ENCODE results near the gene FSIP1. TPM values are rescaled to one million over a fixed set of nuclear protein-coding genes. Genes with fewer than 3 reads are reported as not detected.

FSIP1 gene
- total RNA-seq, 8 experiments from 2014 or later: 0.77 to 10.0 (median 3.5) TPM

- WGBS, 10 experiments: 80 to 100% (median 85%) methylated on average over 1 to 7 of the region's 13 CpGs; no CpG with 5 or more reads in 1 of the 10 experiments
These were observed 194.0 kb downstream of the FSIP1 start for GRCh38 chr15:39588531-39589192.

DNA sequence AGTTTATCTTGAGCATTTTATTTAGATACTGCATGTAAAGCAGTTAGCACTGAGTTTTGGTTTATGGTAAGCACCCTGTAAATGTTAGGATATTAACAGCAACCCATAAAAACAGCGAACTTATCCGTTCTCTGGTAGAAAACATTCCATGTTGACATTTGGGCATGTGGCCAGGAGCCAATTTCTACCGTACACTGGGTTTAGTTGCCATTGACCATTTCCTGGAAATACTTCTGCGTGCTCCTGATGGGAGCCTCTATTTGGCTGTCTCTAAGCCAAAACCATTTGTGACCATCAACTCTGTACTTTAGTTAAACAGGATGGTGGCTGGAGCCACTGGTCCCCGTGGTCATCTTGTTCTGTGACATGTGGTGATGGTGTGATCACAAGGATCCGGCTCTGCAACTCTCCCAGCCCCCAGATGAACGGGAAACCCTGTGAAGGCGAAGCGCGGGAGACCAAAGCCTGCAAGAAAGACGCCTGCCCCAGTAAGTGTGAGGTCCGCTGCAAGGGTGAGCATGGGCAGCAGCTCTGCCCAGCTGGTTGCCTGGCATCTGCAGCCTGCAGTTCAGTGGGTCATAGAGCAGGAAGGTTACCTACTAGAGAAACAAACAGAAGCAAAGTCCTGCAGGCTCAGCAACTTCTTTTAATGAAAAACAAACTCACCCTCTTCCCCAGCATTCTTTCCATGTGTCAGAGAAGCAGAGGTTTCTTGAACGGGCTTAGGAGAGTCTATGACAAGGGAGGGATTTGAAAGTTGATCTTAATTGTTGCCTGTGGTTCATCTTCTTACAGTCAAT, 194.7 kb downstream of the FSIP1 start:
- in situ Hi-C loops (cut with MboI; ENCODE audit: low pct_unique_long_range_greater_than_20kb in 2 of 9, low sequenced_read_pairs in 9 of 9, unreplicated experiment in 9 of 9): loop anchor here in 4 of 9 experiments (10.0 to 25.0 kb wide), 5 partner anchors 174 to 876 kb away; no protein-coding TSS in a partner anchor

More at GRCh38 chr15:39588531-39589192, 194.0 kb downstream of the FSIP1 start:
- H3K27ac ChIP-seq: no peak overlapping the region
- no peak for ATAC-seq (replicated peaks in 6 of 8)
- H3K4me1 ChIP-seq (replicated peaks in 1 of 2): peaks cover 11 to 14% of the 10 kb centered on the region in 2 donors
- H3K4me3 ChIP-seq: no peak overlapping the region
- in situ Hi-C loops (cut with MboI; ENCODE audit: low pct_unique_long_range_greater_than_20kb in 2 of 9, low sequenced_read_pairs in 9 of 9, unreplicated experiment in 9 of 9): loop anchor here in 4 of 9 experiments (10.0 to 25.0 kb wide), 5 partner anchors 174 to 876 kb away; no protein-coding TSS in a partner anchor

DNA sequence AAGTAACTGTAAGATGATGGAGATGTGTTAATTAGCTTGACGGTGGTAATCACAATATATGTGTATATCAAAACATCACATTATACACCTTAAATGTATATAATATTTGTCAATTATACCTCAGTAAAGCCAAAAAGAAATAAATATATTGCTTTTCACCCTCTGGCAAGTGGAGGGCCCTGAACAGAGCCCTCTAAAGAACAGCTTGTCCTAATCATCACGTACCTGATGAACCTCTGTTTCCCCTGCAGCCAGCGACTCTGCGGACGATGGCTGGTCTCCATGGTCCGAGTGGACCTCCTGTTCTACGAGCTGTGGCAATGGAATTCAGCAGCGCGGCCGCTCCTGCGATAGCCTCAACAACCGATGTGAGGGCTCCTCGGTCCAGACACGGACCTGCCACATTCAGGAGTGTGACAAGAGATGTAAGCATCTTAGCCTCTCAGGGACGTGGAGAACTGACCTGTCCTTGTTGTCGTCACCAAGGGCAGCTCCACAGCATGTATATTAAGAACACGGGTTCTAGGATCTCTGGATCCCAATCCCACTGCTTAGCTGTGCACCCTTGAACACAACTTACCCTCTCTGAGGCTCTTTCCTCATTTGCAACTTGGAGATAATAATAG, 195.4 kb downstream of the FSIP1 start:
- H3K4me3 ChIP-seq: no peak overlapping the region
- WGBS, 10 experiments: 40 to 95% (median 94%) methylated on average over 1 to 15 of the region's 17 CpGs; no CpG with 5 or more reads in 1 of the 10 experiments
- ATAC-seq (replicated peaks in 6 of 8): no peak
- H3K27ac ChIP-seq: no peak overlapping the region
- in situ Hi-C loops (cut with MboI; ENCODE audit: low pct_unique_long_range_greater_than_20kb in 2 of 9, low sequenced_read_pairs in 9 of 9, unreplicated experiment in 9 of 9): loop anchor here in 4 of 9 experiments (10.0 to 25.0 kb wide), 5 partner anchors 175 to 875 kb away; no protein-coding TSS in a partner anchor
- H3K4me1 ChIP-seq (replicated peaks in 1 of 2): peaks cover 11 to 14% of the 10 kb centered on the region in 2 donors

More for the DNA sequence above, 194.7 kb downstream of the FSIP1 start:
- 20 to 100% (median 80%) methylated on average over 2 to 6 of the region's 13 CpGs; no CpG with 5 or more reads in 1 of the 10 experiments for WGBS, 10 experiments
- Histone ChIP-seq H3K27ac (no peak overlapping the region), H3K4me3 (no peak overlapping the region), H3K4me1 (replicated peaks in 1 of 2) (peaks cover 11 to 14% of the 10 kb centered on the region in 2 donors)
- ATAC-seq (replicated peaks in 6 of 8): no peak

DNA sequence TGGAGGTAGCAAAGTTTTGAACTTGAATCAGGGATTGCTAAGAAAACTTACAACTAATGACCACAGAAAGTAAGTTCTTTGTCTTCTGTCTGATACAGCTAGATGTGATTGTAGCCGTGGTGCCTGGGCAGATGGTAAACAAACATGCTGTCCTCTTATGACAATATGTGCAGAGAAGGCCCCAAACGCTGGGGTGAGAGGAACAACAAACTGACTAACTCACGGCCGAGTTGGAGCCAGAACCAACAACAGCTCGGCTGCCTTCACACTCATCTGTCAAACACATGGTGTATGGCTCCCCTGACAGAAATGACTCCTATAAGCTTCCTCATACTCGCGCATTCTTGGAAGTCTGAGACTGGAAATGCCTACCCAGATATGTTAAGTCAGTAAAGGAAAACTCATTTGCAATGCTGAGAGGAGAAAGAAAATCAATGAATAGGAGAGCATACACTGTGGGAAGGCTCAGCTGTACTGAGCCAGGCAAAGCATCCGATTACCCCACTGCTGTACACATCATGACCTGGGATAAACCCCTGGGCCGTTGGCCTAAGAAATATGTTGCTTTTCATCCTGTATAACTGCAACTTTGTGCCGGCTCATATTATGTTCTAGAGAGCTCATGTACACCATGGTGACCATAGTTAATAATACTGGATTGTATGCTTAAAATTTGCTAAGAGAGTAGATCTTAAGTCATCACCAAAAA, 196.1 kb downstream of the FSIP1 start:
- ATAC-seq (replicated peaks in 6 of 8): peak; percentile 40 to 93 (median 82)
- WGBS, 10 experiments: 0 to 87% (median 58%) methylated on average over 1 to 7 of the region's 10 CpGs; no CpG with 5 or more reads in 3 of the 10 experiments
- in situ Hi-C loops (cut with MboI; ENCODE audit: low pct_unique_long_range_greater_than_20kb in 2 of 9, low sequenced_read_pairs in 9 of 9, unreplicated experiment in 9 of 9): loop anchor here in 4 of 9 experiments (10.0 to 25.0 kb wide), 5 partner anchors 176 to 874 kb away; no protein-coding TSS in a partner anchor
- Histone ChIP-seq H3K4me1 (replicated peaks in 1 of 2) (peaks cover 11 to 14% of the 10 kb centered on the region in 2 donors), H3K4me3 (no peak overlapping the region), H3K27ac (no peak overlapping the region)

DNA sequence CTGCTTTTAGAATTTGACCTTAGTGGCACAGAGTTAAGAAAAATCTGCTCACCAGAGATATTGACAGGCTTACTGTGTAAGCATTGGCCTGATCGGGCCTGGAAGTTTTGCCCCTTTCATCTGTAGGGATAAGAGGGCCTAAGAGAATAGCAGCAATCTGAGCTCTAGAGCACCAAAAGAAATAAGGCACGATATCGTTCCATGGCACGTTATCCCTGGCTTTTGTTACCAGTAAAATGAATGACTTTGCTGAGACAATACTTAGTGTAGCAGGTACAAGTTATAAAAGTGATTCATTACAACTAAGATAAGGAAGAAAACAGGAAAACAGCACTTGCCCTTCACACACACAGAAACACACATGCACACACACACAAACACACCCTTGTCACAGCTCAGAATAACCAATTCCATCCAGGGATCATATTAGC, 196.8 kb downstream of the FSIP1 start:
- WGBS, 10 experiments: 22 to 100% (median 82%) methylated on average over 1 to 4 of the region's 4 CpGs; no CpG with 5 or more reads in 1 of the 10 experiments
- ATAC-seq (replicated peaks in 6 of 8): no peak
- Histone ChIP-seq H3K27ac (no peak overlapping the region), H3K4me1 (replicated peaks in 1 of 2) (peaks cover 11 to 14% of the 10 kb centered on the region in 2 donors), H3K4me3 (no peak overlapping the region)
- in situ Hi-C loops (cut with MboI; ENCODE audit: low pct_unique_long_range_greater_than_20kb in 2 of 9, low sequenced_read_pairs in 9 of 9, unreplicated experiment in 9 of 9): loop anchor here in 4 of 9 experiments (10.0 to 25.0 kb wide), 5 partner anchors 176 to 874 kb away; no protein-coding TSS in a partner anchor

DNA sequence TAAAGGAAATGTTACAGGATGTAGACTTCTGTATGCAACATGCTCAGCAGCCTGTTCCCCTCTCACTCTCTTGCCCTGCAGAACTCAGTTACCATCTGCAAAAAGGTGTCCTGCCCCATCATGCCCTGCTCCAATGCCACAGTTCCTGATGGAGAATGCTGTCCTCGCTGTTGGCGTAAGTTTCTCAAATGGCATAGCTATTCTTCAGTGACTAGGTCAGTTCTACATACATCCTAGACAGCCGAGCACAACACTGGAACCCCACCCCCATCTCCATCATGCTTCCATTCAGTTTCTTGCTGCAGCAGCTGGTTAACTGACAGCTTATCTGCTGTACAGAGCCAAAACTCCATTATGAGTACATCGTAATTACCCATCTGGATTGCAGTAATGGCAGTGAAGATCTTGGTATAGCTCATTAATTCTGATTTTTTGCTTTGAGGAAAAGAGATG, 197.2 kb downstream of the FSIP1 start:
- peaks cover 11 to 14% of the 10 kb centered on the region in 2 donors for H3K4me1 ChIP-seq (replicated peaks in 1 of 2)
- ATAC-seq (replicated peaks in 6 of 8): no peak
- 38 to 100% (median 89%) methylated on average over 1 to 4 of the region's 4 CpGs; no CpG with 5 or more reads in 2 of the 10 experiments for WGBS, 10 experiments
- H3K4me3 ChIP-seq: no peak overlapping the region
- H3K27ac ChIP-seq: no peak overlapping the region
- in situ Hi-C loops (cut with MboI; ENCODE audit: low pct_unique_long_range_greater_than_20kb in 2 of 9, low sequenced_read_pairs in 9 of 9, unreplicated experiment in 9 of 9): loop anchor here in 4 of 9 experiments (10.0 to 25.0 kb wide), 5 partner anchors 177 to 873 kb away; no protein-coding TSS in a partner anchor

GRCh38 chr15:39584662-39585388, 197.8 kb downstream of the FSIP1 start:
- peaks cover 11 to 14% of the 10 kb centered on the region in 2 donors for H3K4me1 ChIP-seq (replicated peaks in 1 of 2)

GRCh38 chr15:39584266-39584659, 198.4 kb downstream of the FSIP1 start:
- H3K27ac ChIP-seq: no peak overlapping the region
- H3K4me3 ChIP-seq: no peak overlapping the region
- H3K4me1 ChIP-seq (replicated peaks in 1 of 2): peaks cover 11 to 18% of the 10 kb centered on the region in 2 donors
- WGBS, 10 experiments: 29 to 100% (median 93%) methylated on average over 1 to 7 of the region's 7 CpGs; no CpG with 5 or more reads in 2 of the 10 experiments
- no peak for ATAC-seq (replicated peaks in 6 of 8)
- in situ Hi-C loops (cut with MboI; ENCODE audit: low pct_unique_long_range_greater_than_20kb in 2 of 9, low sequenced_read_pairs in 9 of 9, unreplicated experiment in 9 of 9): loop anchor here in 4 of 9 experiments (5.0 to 25.0 kb wide), 6 partner anchors 178 to 872 kb away; no protein-coding TSS in a partner anchor

More at GRCh38 chr15:39584662-39585388, 197.8 kb downstream of the FSIP1 start:
- 83 to 100% (median 94%) methylated on average over 1 to 3 of the region's 3 CpGs; no CpG with 5 or more reads in 2 of the 10 experiments for WGBS, 10 experiments
- no peak overlapping the region for H3K4me3 ChIP-seq
- no peak overlapping the region for H3K27ac ChIP-seq
- in situ Hi-C loops (cut with MboI; ENCODE audit: low pct_unique_long_range_greater_than_20kb in 2 of 9, low sequenced_read_pairs in 9 of 9, unreplicated experiment in 9 of 9): loop anchor here in 4 of 9 experiments (5.0 to 25.0 kb wide), 6 partner anchors 177 to 873 kb away; no protein-coding TSS in a partner anchor
- no peak for ATAC-seq (replicated peaks in 6 of 8)

- no peak for ATAC-seq (replicated peaks in 6 of 8)
- WGBS, 10 experiments: 15 to 100% (median 87%) methylated on average over 1 to 11 of the region's 13 CpGs; no CpG with 5 or more reads in 5 of the 10 experiments
- H3K4me3 ChIP-seq: no peak overlapping the region
- peaks cover 11 to 19% of the 10 kb centered on the region in 2 donors for H3K4me1 ChIP-seq (replicated peaks in 1 of 2)
- no peak overlapping the region for H3K27ac ChIP-seq
- in situ Hi-C loops (cut with MboI; ENCODE audit: low pct_unique_long_range_greater_than_20kb in 2 of 9, low sequenced_read_pairs in 9 of 9, unreplicated experiment in 9 of 9): loop anchor here in 4 of 9 experiments (5.0 to 25.0 kb wide), 6 partner anchors 179 to 871 kb away; no protein-coding TSS in a partner anchor
These were observed 198.9 kb downstream of the FSIP1 start for GRCh38 chr15:39583596-39584265.

DNA sequence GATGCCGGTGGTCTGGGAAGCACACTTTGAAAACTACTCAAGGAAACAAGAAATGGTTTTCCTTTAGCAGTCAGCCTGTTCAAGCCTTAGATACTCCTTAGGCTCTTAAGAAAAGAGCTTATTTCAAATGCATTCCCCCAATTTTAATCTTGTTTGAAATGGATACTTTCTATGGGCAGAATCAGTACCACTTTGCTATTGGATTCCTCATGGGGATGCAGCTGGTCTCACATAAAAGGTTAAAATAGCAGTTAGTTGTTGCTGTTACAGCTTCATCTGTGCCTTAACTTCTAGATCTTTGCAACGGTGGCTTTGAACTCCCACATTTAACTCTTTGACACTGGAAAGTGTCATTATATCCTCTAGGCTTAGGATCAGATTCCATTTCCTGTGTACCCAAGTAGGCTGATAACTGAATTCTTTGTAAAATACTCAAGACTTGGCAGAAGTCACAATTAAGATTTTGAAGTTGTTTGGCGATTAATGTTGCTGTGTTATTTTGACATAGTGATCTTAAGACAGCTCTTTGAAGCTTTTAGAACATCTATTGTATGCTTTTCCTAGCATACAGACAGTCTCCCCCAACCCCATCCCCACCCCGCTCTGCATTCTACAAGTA, 199.6 kb downstream of the FSIP1 start:
- in situ Hi-C loops (cut with MboI; ENCODE audit: low pct_unique_long_range_greater_than_20kb in 2 of 9, low sequenced_read_pairs in 9 of 9, unreplicated experiment in 9 of 9): loop anchor here in 4 of 9 experiments (5.0 to 25.0 kb wide), 6 partner anchors 179 to 871 kb away; no protein-coding TSS in a partner anchor
- ATAC-seq (replicated peaks in 6 of 8): no peak
- peaks cover 11 to 19% of the 10 kb centered on the region in 2 donors for H3K4me1 ChIP-seq (replicated peaks in 1 of 2)
- 21 to 100% (median 80%) methylated on average over 1 to 3 of the region's 4 CpGs; no CpG with 5 or more reads in 1 of the 10 experiments for WGBS, 10 experiments
- H3K27ac ChIP-seq: no peak overlapping the region
- H3K4me3 ChIP-seq: no peak overlapping the region

All from motor neuron (in vitro differentiated cells).